HepG2 (cell line): ENCODE results near the gene RNASE11. TPM values are rescaled to one million over a fixed set of nuclear protein-coding genes. Genes with fewer than 3 reads are reported as not detected.

Experiments
- ATAC-seq: fragments of 200-7000 bp; cut with Tn5 transposase; 3 replicates; pipeline ENCODE4 v1.9.1; 2020; ENCODE audit warnings: mild to moderate bottlenecking, moderate library complexity
- Bru-seq: library from RNA; stranded (reverse); fragments of 400-500 nt; gene quantifications from one replicate; lab custom pipeline; 2021; lab: Mats Ljungman, UMichigan
- BruChase-seq, 2 experiments: library from RNA; stranded (reverse); fragments of 400-500 nt; gene quantifications; one replicate each; lab custom pipeline; 2021; lab: Mats Ljungman, UMichigan
- BruUV-seq: library from RNA; stranded (reverse); fragments of 400-500 nt; replicated peaks from 2 replicates; lab custom pipeline; 2021; lab: Mats Ljungman, UMichigan
- CTCF ChIA-PET: fragments of 300-600 bp; formaldehyde crosslinking; extraction: SDS; loops from one replicate; lab custom pipeline; 2021; ENCODE audit warnings: low total read pairs, inconsistent platforms, low intra/inter-chr PET ratio; lab: Yijun Ruan, JAX
- POLR2A ChIA-PET: fragments of 350-600 bp; sonication (Branson Sonifier 250); formaldehyde crosslinking; loops from one replicate; lab custom pipeline; 2020; ENCODE audit warnings: antibody characterized with exemption, inconsistent platforms; lab: Yijun Ruan, JAX
- DNase-seq: peaks from one replicate; pipeline ENCODE4 v3.0.0-alpha.2; 2015; ENCODE audit warnings: low spot score
- FAIRE-seq: peaks from 3 replicates; lab custom pipeline; 2011; peaks lifted over from hg19 to GRCh38; lab: Jason Lieb, UNC
- H2AFZ ChIP-seq: one replicate; pipeline ENCODE4 v1.6.1; 2011; ENCODE audit warnings: low read length, inconsistent platforms
- H3K27ac ChIP-seq: fragments of 300-600 bp; 3 replicates; pipeline ENCODE4 v1.8.0; 2011; ENCODE audit warnings: mixed run types, mild to moderate bottlenecking, mixed read lengths, low read length, inconsistent platforms; ENCODE audit not compliant: insufficient read depth; ENCODE audit errors: extremely low read length
- H3K27me3 ChIP-seq, 2 experiments: fragments of 200-600 bp in 1 of 2; 2 replicates in 1 of 2; 3 replicates in 1 of 2; pipeline versions ENCODE4 v1.6.0 to v1.8.0; 2011; ENCODE audit warnings: low read length in 2 of 2, mild to moderate bottlenecking in 2 of 2, moderate library complexity in 2 of 2, inconsistent platforms in 1 of 2; ENCODE audit not compliant: insufficient read depth in 2 of 2, control insufficient read depth in 1 of 2
- H3K36me3 ChIP-seq, 2 experiments: fragments of 200-600 bp in 1 of 2; replicated peaks in 1 of 2; 2 replicates in 1 of 2; 3 replicates in 1 of 2; pipeline versions ENCODE4 v1.5.1 to v1.8.0; 2011; ENCODE audit warnings: low read length in 2 of 2, inconsistent platforms in 1 of 2; ENCODE audit not compliant: insufficient read depth in 2 of 2, control insufficient read depth in 1 of 2
- H3K4me1 ChIP-seq: 2 replicates; pipeline ENCODE4 v1.5.1; 2012; ENCODE audit warnings: low read length, inconsistent platforms; ENCODE audit not compliant: insufficient read depth
- H3K4me2 ChIP-seq: 2 replicates; pipeline ENCODE4 v1.6.0; 2011; ENCODE audit warnings: low read depth, low read length, inconsistent platforms
- H3K4me3 ChIP-seq, 3 experiments: fragments of 200-600 bp in 1 of 3; sonication (generic), shearing (Covaris generic) in 1 of 3; replicated peaks in 1 of 3; 2 replicates each; pipeline ENCODE4 v1.5.1; 2011 to 2016; ENCODE audit warnings: low read length in 3 of 3, inconsistent platforms in 2 of 3, low read depth in 2 of 3, mild to moderate bottlenecking in 2 of 3, control low read depth in 1 of 3, mixed read lengths in 1 of 3; ENCODE audit not compliant: insufficient read depth in 1 of 3
- H3K79me2 ChIP-seq: one replicate; pipeline ENCODE4 v1.6.1; 2011; ENCODE audit warnings: low read length, inconsistent platforms; ENCODE audit not compliant: insufficient read depth
- H3K9ac ChIP-seq: 2 replicates; pipeline ENCODE4 v1.6.0; 2011; ENCODE audit warnings: mild to moderate bottlenecking, low read depth, low read length, inconsistent platforms; ENCODE audit not compliant: insufficient read depth
- H3K9me3 ChIP-seq: 2 replicates; pipeline ENCODE4 v1.5.1; 2012; ENCODE audit warnings: mild to moderate bottlenecking, low read length
- H4K20me1 ChIP-seq: 2 replicates; pipeline ENCODE4 v1.6.0; 2011; ENCODE audit warnings: inconsistent platforms, mild to moderate bottlenecking, low read length, moderate library complexity; ENCODE audit not compliant: insufficient read depth
- ATF1 ChIP-seq: IDR thresholded peaks from 2 replicates; pipeline ENCODE4 v1.6.1; 2016; ENCODE audit warnings: mild to moderate bottlenecking, control low read depth
- HNF4A ChIP-seq: sonication (generic); formaldehyde crosslinking; IDR thresholded peaks from 2 replicates; pipeline ENCODE4 v1.4.0; 2020; ENCODE audit warnings: missing genetic modification reagents
- WGBS: methylation state at CpG from one replicate; pipeline ENCODE4 v1.1.6; 2017; ENCODE audit warnings: low lambda C conversion rate; 5-methylcytosine and 5-hydroxymethylcytosine counted together
- in situ Hi-C: cut with HindIII; loops from 2 replicates; pipeline ENCODE4 v1.10.0; 2017; ENCODE audit warnings: low pct_unique_long_range_greater_than_20kb; ENCODE audit not compliant: extremely low pct_ligation_motif_present
- intact Hi-C: fragments of 100-400 bp; cut with micrococcal nuclease; formaldehyde crosslinking; loops from one replicate; pipeline ENCODE4 v1.10.0; 2022; ENCODE audit not compliant: unreplicated experiment
- long read RNA-seq, 2 experiments: library from RNA in 1 of 2; library from polyadenylated mRNA in 1 of 2; stranded (forward) in 1 of 2; unstranded in 1 of 2; transcript quantifications; one replicate each; pipeline ENCODE4 v2.0.0, GENCODE V29; 2019 to 2022
- polyA minus RNA-seq, 3 experiments: library from RNA; depleted of rRNA, polyadenylated mRNA; stranded (reverse); fragments of >200 nt; gene quantifications; 2 replicates each; pipeline ENCODE4 v1.2.3, GENCODE V29; 2011; ENCODE audit warnings: low replicate concordance in 1 of 3
- polyA plus RNA-seq, 8 experiments: library from polyadenylated mRNA; depleted of rRNA in 3 of 8; stranded (reverse) in 7 of 8; unstranded in 1 of 8; fragments of >200 nt; fragmentation: Illumina TruSeq in 4 of 8; extraction: Trizol in 4 of 8; gene quantifications; 2 replicates each; pipeline versions ENCODE4 v1.2.1 to v1.2.3, GENCODE V29; 2011 to 2016; ENCODE audit warnings: low read depth in 4 of 8, missing spikeins in 1 of 8, mixed read lengths in 1 of 8; ENCODE audit not compliant: insufficient read depth in 1 of 8
- total RNA-seq, 5 experiments: library from RNA; depleted of rRNA; stranded (reverse); fragments of >200 nt; fragmentation: Illumina TruSeq; extraction: Trizol; gene quantifications; 2 replicates each; pipeline ENCODE4 v1.2.3, GENCODE V29; 2016; ENCODE audit warnings: low read depth in 1 of 5

The RNASE11 gene
- total RNA-seq (2016; rRNA removed; fragmentation: Illumina TruSeq; extraction: Trizol): not detected in 2 replicates
- not detected in 2 replicates for total RNA-seq (2016; cell fraction: cytosol; rRNA removed; fragmentation: Illumina TruSeq; extraction: Trizol; ENCODE audit: low read depth)
- total RNA-seq (2016; cell fraction: insoluble cytoplasmic fraction; rRNA removed; fragmentation: Illumina TruSeq; extraction: Trizol): not detected in 2 replicates
- total RNA-seq (2016; cell fraction: membrane; rRNA removed; fragmentation: Illumina TruSeq; extraction: Trizol): not detected in 2 replicates
- total RNA-seq (2016; cell fraction: nucleus; rRNA removed; fragmentation: Illumina TruSeq; extraction: Trizol): not detected in 2 replicates
- polyA plus RNA-seq (2011; rRNA removed): not detected in 2 replicates
- not detected in 2 replicates for polyA plus RNA-seq (2011; cell fraction: cytosol; rRNA removed)
- polyA plus RNA-seq (2011; cell fraction: nucleus; rRNA removed): not detected in 2 replicates
- not detected in 2 replicates for polyA plus RNA-seq (2012)
- polyA plus RNA-seq (2016; cell fraction: cytosol; fragmentation: Illumina TruSeq; extraction: Trizol; ENCODE audit: low read depth): not detected in 2 replicates
- not detected in 2 replicates for polyA plus RNA-seq (2016; cell fraction: insoluble cytoplasmic fraction; fragmentation: Illumina TruSeq; extraction: Trizol; ENCODE audit: low read depth)
- polyA plus RNA-seq (2016; cell fraction: membrane; fragmentation: Illumina TruSeq; extraction: Trizol; ENCODE audit: low read depth): not detected in 2 replicates
- not detected in 2 replicates for polyA plus RNA-seq (2016; cell fraction: nucleus; fragmentation: Illumina TruSeq; extraction: Trizol; ENCODE audit: insufficient read depth, low read depth)
- polyA minus RNA-seq (2011; rRNA and poly(A)+ RNA removed; ENCODE audit: low replicate concordance): not detected in 2 replicates
- polyA minus RNA-seq (2011; cell fraction: cytosol; rRNA and poly(A)+ RNA removed): not detected in 2 replicates
- polyA minus RNA-seq (2011; cell fraction: nucleus; rRNA and poly(A)+ RNA removed): not detected in 2 replicates
- Bru-seq, nascent RNA: not detected
- BruChase-seq, experiment 1, labeled RNA remaining after a 6-hour chase: not detected
- not detected for BruChase-seq, experiment 2, labeled RNA remaining after a 2-hour chase
- long read RNA-seq, experiment 1: 0 reads
- long read RNA-seq, experiment 2: 0 reads

DNA sequence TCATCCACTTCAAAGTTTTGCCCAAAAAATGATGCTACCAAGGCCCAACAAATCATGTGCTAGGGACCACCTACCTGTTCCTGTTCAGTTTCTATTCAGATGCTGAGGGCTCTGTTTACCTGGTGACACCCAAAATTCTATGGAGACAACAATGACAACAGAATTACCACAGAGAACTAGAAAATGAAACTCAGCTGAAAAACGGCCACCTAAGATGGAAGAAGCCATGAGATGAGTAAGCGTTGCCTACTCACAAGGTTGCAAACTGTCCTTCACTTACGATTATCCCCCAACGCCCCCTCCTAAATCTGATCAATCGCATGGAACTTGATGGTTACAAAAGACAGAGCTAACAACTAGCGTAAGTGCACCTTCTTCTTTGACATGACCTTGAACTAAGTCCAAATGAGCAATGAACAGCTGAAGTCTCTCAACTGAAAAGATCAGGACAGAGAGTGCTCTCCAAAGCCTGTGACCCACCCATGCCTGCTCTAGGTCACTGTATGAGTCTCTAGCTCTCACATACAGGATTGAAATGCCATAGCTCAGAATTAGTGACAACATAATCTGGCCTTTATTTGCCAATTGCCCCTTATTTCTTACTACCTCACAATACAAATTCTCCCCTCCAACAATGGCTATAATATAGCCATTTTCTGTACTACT, at the start of gene RNASE11:
RNASE11 (minus strand) TSS at position 513 of the 666 bp plus-strand sequence.
- intact Hi-C loops (no loop called here), in situ Hi-C loops (no loop called here)
- H3K27ac ChIP-seq: no peak within 1 kb of the TSS
- DNase-seq: no peak
- H3K36me3 ChIP-seq: no peaks in the 10 kb centered on the region
- H3K79me2 ChIP-seq: no peaks in the 10 kb centered on the region
- CTCF ChIA-PET: no interaction called here
- no peak within 1 kb of the TSS for H3K4me2 ChIP-seq
- H3K9ac ChIP-seq: no peak within 1 kb of the TSS
- no peak within 1 kb of the TSS for H3K4me3 ChIP-seq
- 0 out of 3 replicates have a peak, but pooled peaks have one; percentile 25 for ATAC-seq
- no peaks in the 10 kb centered on the region for H3K4me1 ChIP-seq
- POLR2A ChIA-PET: no interaction called here
- H3K27me3 ChIP-seq: peaks cover 2 to 17% of the 10 kb centered on the region in 2 experiments; a peak in 3 of 5 replicates
- no peak within 1 kb of the TSS for H2AFZ ChIP-seq
- no TSS peak for BruUV-seq
- TF ChIP-seq ATF1 (CRISPR knock-in tag) (no peak), HNF4A (0 out of 2 replicates have a peak, but pooled peaks have one; percentile 17)
- WGBS: 20% methylated on average over 6 of the region's 6 CpGs
- FAIRE-seq: no peak
- no peaks in the 10 kb centered on the region for H4K20me1 ChIP-seq
- H3K9me3 ChIP-seq: no peaks in the 10 kb centered on the region
